HG02885 (cell line): ENCODE data around the gene ZNF117.
A peak's percentile ranks its signal among the peaks of the same experiment; 100 is the strongest.
"Not testable (repeated sequence)": the region's sequence is repeated elsewhere in the genome, so short reads cannot be mapped to it uniquely, and the experiment has no call there.

Experiments
- ATAC-seq: cut with Tn5 transposase; IDR thresholded peaks from one replicate; pipeline ENCODE4 v1.9.1; 2021; ENCODE audit warnings: mild to moderate bottlenecking; ENCODE audit not compliant: unreplicated experiment, poor library complexity

The ZNF117 gene

DNA sequence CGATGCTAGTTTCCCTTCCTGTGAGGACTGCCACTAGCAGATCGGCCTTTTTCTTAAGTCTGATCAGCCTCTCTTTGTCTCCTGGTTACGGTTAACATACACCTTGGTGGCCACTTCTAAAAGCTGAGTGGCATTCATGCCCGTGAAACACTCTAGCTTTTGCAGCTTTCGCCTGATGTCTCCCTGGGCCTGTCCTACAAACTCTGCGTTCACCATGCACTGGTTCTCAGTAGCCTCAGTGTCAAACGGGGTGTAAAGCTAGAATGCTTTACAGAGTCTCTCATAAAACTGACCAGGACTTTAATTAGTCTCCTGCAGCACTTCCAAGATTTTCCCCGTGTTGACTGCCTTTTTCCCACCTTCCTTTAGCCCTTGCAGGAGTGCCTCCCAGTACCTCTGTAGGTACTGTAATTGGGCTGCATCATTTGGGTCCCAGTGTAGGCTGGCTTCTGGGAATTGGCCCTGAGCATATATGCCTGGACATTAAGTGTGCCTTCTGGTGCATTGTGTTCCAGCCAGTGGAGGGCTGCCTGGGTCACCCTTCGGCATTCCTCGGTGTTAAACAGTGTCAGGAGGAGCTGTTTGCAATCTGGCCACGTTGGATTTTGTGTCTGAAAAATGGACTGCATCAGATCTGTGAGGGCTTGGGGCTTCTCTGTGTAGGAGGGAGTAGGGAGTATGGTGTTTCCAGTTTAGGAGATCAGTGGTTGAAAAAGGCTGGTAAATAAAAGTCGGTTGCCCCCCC is 6.5 kb upstream of the ZNF117 start:
- ATAC-seq: no peak

DNA sequence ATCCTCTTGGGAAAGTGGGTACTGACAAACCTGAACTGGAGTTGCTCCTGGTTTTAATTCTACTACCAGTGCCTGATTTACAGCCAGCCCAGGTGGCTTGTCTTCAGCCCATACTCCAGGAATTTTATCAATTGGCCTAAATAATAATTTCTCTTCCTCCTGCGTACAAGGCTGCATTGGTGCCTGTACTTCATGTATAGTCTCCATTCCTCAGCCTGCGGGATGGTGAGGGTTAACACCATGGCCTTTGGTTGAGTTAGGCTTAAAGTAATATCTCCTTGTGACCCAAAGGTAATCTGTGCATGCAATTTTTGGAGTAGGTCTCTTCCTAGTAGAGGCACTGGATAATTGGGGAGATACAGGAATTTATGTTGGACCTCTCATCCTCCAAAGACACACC is 5.5 kb upstream of the ZNF117 start:
- ATAC-seq: no peak

DNA sequence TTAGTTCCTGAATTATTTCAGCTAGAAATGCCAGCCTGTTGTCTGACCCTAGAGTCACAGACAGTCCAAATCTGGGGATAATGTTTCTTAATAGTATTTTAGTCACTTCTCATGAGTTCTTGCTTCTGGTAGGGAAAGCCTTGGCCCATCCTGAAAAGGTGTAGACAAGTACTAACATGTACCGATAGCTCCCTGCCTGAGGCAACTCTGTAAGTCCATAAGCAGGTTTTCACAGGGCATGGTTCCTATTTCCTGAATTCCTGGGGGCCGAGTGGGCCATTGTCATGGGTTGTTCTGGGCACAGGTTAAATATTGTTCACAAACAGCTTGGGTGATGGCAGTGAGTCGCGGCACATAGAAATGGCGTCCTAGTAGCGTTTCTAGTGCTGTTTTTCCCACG is 3.1 kb upstream of the ZNF117 start:
- ATAC-seq: no peak

DNA sequence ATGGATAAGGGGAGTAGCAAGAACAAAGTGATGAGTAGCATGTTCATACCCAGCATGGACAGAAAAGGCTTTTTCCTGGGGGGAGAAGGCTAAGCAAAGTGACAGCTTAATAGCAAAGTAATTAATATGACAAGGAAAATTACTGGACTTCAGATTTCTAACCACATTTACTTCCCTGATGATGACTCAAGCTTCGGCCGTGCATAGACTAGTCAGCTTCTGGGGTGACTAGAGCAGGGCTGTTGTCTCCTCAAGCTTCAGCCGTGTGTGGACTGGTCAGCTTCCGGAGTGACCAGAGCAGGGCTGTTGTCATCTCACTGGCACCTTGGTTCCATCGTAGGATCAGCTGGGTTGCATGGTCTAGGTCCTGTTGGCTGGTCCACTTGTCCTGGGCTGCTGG is 2.1 kb upstream of the ZNF117 start:
- ATAC-seq: no peak

DNA sequence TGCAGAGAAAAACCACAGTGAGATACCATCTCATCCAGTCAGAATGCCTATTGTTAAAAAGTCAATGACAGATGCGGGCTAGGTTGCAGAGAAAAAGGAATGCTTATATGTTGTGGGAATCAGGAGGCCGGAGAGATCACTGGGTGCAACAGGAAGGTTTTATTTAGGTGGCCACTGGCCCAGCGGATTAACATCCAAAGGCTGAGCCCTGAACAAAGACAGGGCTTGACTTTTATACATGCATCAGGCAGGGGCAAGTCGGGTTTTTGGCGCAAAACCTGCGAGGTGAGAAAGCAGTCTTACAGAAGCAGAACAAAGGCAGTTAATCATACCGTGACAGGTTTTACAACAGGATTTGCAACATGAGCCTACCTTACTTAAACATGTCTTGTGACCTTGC is 620 bp downstream of the ZNF117 start:
- no peak for ATAC-seq

DNA sequence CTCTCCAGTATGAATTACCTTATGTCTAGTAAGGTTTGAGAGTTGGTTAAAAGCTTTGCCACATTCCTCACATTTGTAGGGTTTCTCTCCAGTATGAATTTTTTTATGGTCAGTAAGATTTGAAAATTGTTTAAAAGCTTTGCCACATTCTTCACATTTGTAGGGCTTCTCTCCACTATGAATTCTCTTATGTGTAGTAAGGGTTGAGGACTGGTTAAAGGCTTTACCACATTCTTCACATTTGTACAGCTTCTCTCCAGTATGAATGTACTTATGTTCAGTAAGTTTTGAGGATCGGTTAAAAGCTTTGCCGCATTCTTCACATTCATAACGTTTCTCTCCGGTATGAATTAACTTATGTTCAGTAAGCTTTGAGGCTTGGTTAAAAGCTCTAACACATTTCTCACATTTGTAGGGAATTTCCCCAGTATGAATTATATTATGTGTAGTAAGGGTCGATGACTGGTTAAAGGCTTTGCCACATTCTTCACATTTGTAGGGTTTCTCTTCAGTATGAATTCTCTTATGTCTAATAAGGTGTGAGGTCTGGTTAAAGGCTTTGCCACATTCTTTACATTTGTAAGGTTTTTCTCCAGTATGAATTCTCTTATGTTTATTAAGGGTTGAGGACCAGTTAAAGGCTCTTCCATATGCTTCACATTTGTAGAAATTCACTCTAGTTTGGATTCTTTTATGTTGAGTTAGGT is 12.2 kb downstream of the ZNF117 start:
- ATAC-seq: no peak

DNA sequence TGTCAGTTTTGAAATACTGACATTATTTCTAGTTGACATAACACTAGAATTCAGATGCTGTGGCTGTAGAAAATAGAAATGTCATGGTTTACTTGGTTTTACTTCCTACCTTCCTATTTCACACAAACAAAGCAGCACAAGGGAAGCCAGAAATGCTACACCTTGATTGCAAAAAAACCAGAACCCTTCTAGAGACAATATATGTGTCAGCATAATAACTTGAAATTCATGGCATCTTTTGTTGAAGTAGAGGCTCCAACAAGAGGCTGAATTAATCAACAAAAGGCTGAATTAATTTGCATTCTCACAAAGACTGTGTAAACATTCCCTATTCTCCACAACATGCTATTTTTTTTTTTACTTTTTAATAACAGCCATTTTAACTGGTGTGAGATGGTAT is 25.2 kb downstream of the ZNF117 start:
- no peak for ATAC-seq

DNA sequence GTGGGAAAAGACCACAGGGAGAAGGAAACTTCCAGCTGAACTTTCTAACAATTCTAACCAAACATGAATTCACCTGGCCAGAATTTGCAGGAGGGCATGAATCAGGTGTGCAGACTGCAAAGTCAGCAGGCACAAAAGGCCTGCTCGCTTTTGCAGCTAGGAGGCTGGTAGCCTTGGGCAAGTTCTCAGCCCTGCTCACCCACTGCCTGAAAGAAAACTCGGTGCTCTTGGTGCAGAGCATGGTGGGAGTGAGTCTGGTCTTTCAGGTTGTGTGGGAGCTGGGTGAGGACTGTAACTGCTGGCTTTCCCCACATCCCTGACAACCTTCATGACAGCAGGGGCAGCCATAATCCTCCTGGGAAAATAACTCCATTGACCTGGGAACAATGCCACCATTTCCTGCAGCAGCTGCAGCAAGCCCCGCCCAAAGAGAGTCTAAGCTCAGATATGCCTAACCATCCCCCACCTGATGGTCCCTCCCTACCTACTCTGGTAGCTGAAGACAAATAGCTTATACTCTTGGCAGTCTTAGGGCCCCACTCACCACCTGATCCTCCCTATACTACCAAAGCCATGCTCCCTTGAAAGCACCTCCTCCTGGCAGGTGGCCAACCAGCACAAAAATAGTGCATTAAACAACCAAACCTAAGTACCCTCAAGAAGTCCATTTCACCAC is 31.6 kb downstream of the ZNF117 start:
- no peak for ATAC-seq

DNA sequence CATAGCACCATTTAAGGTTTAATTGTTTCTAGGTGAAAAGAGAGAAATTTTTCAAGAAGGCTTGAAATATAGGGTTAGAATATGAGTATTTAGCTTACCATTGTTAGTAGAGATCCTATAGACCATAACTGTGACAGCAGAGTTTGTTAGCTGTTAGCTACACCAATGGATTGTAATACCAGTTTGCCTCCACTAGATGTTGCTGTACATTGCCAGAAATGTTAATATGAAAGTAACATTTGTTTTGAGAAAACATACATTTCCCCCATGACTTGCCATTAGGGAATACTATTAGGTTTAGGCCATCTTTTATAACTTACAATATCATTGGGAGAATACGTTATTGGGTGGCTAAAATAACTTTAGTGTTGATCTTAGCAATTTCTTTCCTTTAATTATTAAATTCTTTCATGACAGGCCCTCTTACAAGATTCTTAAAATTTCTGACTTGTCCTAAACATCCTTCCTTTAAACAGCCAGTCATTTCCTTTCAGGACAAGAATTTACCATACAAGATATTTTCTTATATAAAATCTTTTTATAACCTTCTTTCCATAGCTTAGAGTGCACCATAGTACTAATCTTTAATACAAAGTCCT is 39.5 kb downstream of the ZNF117 start:
- peak; percentile 74 for ATAC-seq

DNA sequence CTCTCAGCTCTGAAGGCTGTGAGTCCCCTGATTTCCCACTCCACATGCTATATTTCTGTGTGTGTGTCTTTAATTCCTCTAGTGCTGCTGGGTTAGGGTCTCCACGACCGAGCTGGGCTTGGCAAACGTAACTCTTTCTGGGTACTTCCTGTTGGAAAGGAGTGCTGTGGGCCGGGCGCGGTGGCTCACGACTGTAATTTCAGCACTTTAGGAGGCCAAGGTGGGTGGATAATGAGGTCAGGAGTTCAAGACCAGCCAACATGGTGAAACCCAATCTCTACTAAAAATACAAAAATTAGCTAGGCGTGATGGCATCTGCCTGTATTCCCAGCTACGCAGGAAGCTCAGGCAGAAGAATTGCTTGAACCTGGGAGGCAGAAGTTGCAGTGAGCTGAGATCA is 40.2 kb downstream of the ZNF117 start:
- not testable (repeated sequence) for ATAC-seq

DNA sequence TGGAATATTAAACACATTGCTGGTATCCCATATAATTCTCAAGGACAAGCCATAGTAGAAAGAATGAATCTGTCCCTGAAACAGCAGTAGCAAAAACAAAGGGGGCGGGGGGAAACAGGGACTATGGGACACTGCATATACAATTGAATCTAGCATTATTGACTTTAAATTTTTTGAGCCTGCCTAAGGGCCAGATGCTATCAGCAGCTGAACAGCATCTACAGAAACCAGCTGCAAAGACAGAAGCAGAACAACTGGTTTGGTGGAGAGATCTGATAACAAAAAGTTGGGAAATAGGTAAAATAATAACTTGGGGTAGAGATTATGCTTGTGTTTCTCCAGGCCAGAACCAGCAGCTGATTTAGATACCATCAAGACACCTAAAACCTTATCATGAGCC is 42.1 kb downstream of the ZNF117 start:
- ATAC-seq: not testable (repeated sequence)

DNA sequence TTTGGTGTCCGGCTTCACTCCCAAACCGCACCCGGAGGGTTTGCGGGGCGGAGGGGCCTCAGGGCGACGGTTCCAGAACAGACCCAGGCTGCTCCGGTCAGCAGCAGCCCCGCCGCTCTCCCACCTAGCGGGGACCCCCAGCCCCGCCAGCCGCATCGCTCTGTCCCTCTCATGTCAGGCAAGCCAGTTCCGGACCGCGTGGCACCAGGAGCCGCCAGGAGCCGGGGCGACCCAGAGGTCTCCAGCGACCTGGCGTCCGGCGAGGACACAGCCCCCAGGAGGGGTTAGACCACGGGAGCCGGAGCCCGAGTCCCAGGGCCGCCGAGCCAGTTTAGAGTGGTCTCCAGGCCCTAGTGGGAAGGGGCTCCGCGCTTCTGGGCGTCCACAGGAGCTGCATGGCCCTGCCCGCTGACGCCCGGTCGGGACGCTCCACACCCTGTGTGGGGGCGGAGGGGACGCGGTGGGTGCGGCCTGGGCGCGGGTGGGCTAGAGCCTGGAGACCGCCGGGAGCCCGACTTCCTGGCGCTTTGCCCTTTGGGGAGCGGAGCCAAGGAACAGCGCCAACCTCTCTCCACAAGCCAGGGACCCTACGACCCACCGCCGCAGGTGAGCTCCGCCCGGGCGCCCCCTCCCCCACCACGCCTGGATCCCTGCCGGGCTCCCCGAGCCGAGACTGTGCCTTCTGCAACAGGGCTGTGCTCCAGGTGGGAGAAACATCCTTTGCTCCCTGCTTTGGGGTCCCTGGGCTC is 43.4 kb downstream of the ZNF117 start:
- ATAC-seq: no peak

DNA sequence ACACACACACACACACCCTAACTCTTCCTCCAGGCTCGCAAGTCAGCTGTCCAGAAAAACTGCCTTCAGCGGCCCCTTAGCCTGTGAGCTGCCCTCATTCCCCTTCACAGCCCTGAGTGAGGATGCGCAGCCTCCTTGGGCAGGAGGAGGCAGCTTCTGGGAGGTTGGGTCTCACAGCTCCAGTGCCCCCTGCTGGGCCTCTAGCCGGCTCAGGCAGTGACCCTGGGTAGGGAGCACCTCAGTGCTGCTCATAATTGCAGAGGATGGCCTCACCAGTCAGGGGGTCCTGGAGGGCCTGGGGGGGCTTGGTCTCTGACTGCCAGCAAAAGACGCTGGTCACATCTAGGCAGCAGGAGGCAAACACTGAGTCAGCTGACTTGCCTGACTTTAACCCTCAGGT is 44.1 kb downstream of the ZNF117 start:
- ATAC-seq: no peak

DNA sequence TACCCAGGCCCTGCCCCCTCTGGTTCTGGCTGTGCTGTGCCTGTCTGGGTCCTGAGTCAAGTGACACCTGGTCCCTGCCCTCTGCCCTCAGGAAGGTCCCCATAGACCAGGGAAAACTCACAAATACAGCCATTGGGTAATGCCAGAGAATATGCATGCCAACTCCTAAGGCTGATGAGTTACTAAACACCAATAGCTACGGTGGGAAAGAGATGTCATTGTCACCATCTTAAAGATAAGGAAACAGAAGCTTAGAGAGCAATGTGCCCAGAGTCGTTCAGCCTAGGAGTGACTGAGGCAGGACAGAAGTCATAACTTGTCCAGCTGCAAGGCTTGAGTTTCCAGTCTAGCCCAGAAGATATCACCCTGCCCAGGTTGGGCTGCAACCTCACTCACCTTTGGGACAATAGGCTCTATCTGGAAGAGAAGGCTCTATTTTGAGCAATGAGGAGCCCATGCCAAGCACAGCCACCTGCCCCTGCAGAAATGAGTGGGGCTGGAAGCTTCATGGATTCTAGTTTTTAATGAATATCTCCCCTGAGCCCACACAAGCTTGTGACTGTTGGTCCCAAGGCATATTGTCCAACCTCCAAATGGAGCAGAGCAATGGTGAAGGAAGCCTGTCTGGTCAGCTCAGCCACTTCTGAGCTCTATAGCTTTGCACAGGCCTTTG is 45.2 kb downstream of the ZNF117 start:
- no peak for ATAC-seq

DNA sequence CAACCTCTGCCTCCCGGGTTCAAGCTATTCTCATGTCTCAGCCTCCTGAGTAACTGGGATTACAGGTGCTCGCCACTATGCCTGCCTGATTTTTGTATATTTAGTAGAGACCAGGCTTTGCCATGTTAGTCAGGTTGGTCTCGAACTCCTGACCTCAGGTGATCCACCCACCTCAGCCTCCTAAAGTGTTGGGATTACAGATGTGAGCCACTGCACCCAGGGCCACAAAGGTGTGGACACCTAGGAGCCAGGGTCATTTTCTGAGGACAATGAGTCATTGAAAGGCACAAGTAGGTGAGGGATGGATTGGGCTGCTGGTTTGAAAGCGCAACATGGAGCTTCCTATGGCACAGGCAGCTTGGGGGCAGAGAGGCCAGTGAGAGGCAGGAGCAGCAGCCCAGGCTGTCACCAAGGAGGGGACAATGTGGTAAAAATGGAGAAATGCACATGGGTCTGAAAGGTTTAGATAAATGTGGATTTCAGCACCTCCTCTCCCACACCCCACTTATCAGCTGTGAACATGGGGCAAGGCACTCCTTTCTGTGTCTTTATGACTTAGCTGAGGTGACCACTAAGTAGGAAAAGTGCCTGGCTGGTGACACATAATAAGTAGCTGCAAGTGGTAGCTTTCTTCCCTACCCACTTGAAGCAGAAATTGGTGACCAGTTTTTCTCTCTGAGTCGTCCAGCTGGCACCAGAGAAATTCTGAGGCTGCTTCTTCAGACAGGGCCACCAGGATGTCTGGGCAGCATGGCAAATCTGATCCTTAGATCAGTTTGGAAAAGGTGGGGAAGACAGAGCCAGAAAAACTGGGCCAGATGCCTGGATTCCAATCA is 46.0 kb downstream of the ZNF117 start:
- not testable (repeated sequence) for ATAC-seq

DNA sequence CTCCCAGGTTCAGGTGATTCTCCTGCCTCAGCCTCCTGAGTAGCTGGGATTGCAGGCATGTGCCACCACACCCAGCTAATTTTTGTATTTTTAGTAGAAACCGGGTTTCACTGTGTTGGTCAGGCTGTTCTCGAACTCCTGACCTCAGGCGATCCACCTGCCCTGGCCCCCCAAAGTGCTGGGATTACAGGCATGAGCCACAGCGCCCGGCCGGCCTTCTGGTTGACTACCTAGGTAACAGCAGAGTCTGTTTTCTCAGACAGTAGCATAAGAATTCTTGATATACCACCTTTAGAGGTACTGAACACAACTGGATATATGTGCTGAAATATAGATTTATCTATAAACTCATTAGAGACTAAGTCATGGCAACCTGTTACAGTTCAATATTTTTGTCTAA is 50.8 kb downstream of the ZNF117 start:
- ATAC-seq: not testable (repeated sequence)

DNA sequence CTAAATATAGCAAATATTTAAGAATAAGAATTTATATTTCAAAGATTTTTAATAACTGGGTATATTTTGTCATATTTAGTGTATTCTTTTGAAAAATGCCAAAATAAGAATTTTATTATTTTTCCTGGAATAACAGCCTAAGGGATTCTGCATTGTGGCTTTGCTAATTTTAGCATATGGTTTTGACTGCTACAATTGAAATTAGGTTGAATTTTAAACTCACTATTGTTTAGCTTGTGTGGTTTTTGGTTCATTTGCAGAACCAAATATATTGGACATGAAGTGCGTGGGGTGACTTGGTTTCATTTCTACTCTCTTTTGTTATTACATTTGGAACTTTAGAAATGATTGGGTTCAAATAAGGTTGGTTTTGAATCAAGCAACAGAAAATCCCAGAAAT is 52.3 kb downstream of the ZNF117 start:
- no peak for ATAC-seq

DNA sequence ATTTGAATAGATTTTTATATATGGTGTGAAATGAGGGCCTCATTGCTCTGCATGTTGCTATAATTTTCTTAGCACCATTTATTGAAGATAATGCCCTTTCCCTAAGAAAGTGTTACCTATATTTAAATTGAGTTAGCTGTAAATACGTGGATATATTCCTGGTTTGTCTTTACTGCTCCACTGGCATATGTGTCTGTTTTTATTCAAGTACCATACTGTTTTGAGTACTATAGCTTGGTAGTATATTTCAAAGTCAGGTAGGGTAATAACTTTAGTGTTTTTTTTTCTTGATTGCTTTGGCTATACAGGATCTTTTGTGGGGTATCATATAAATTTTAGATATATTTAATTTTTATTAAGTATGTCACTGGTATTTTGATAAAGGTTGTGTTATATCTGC is 56.4 kb downstream of the ZNF117 start:
- ATAC-seq: no peak
